Mesenchymal stem cell (in vitro differentiated cells and primary cell): ENCODE results near the gene JPH2.
A peak's percentile ranks its signal among the peaks of the same experiment; 100 is the strongest.

Experiments used
- DNase-seq: peaks from one replicate; pipeline ENCODE4 v3.0.0-alpha.2; 2013
- H2AFZ ChIP-seq: one replicate; pipeline ENCODE4 v1.6.1; 2013; ENCODE audit warnings: low read depth, mild to moderate bottlenecking, control low read depth, inconsistent platforms, low read length, moderate library complexity
- H2AK5ac ChIP-seq: 2 replicates; pipeline ENCODE4 v1.6.1; 2013; ENCODE audit warnings: low read length, moderate library complexity, mild to moderate bottlenecking, inconsistent platforms; ENCODE audit not compliant: severe bottlenecking
- H2BK120ac ChIP-seq: one replicate; pipeline ENCODE4 v1.6.1; 2013; ENCODE audit warnings: low read depth, mild to moderate bottlenecking, inconsistent platforms, low read length, moderate library complexity
- H2BK12ac ChIP-seq, 2 experiments: one replicate each; pipeline ENCODE4 v1.6.1; 2013; ENCODE audit warnings: inconsistent platforms in 2 of 2, low read length in 2 of 2, mild to moderate bottlenecking in 2 of 2, moderate library complexity in 2 of 2, control low read depth in 1 of 2
- H2BK15ac ChIP-seq: one replicate; pipeline ENCODE4 v1.6.1; 2013; ENCODE audit warnings: mild to moderate bottlenecking, low read depth, inconsistent platforms; ENCODE audit not compliant: poor library complexity, severe bottlenecking
- H2BK5ac ChIP-seq: 2 replicates; pipeline ENCODE4 v1.6.1; 2013; ENCODE audit warnings: low read depth, mild to moderate bottlenecking, low read length, control low read depth, inconsistent platforms; ENCODE audit not compliant: poor library complexity, severe bottlenecking
- H3K14ac ChIP-seq, 2 experiments: one replicate each; pipeline ENCODE4 v1.6.1; 2013; ENCODE audit warnings: inconsistent platforms in 2 of 2, low read length in 2 of 2, control low read depth in 1 of 2, mild to moderate bottlenecking in 1 of 2, moderate library complexity in 1 of 2
- H3K18ac ChIP-seq, 2 experiments: one replicate each; pipeline ENCODE4 v1.6.1; 2013; ENCODE audit warnings: inconsistent platforms in 2 of 2, low read length in 2 of 2, control low read depth in 1 of 2, low read depth in 1 of 2, mild to moderate bottlenecking in 1 of 2
- H3K23ac ChIP-seq, 2 experiments: one replicate each; pipeline ENCODE4 v1.6.1; 2013; ENCODE audit warnings: inconsistent platforms in 2 of 2, low read length in 2 of 2, mild to moderate bottlenecking in 2 of 2, moderate library complexity in 2 of 2, control low read depth in 1 of 2
- H3K27ac ChIP-seq: 2 replicates; pipeline ENCODE4 v1.5.1; 2013; ENCODE audit warnings: mild to moderate bottlenecking, moderate library complexity, low read length, control low read depth, inconsistent platforms; ENCODE audit not compliant: poor library complexity, severe bottlenecking
- H3K27me3 ChIP-seq, 2 experiments: 2 replicates each; pipeline versions ENCODE4 v1.6.1 to v1.7.0; 2013; ENCODE audit warnings: low read length in 2 of 2, mild to moderate bottlenecking in 2 of 2, moderate library complexity in 2 of 2, control low read depth in 1 of 2, inconsistent platforms in 1 of 2; ENCODE audit not compliant: control insufficient read depth in 1 of 2, insufficient read depth in 1 of 2
- H3K36me3 ChIP-seq, 2 experiments: 2 replicates each; pipeline versions ENCODE4 v1.6.1 to v1.7.0; 2013; ENCODE audit warnings: low read length in 2 of 2, control low read depth in 1 of 2, inconsistent platforms in 1 of 2, low read depth in 1 of 2, mild to moderate bottlenecking in 1 of 2; ENCODE audit not compliant: insufficient read depth in 2 of 2, control insufficient read depth in 1 of 2
- H3K4ac ChIP-seq, 2 experiments: one replicate each; pipeline ENCODE4 v1.6.1; 2013; ENCODE audit warnings: inconsistent platforms in 2 of 2, low read length in 2 of 2, mild to moderate bottlenecking in 2 of 2, moderate library complexity in 2 of 2, control low read depth in 1 of 2, low read depth in 1 of 2
- H3K4me1 ChIP-seq: 2 replicates; pipeline ENCODE4 v1.6.1; 2013; ENCODE audit warnings: low read depth, low read length, control low read depth; ENCODE audit not compliant: control insufficient read depth, insufficient read depth
- H3K4me2 ChIP-seq: 2 replicates; pipeline ENCODE4 v1.6.1; 2013; ENCODE audit warnings: low read length, mild to moderate bottlenecking, inconsistent platforms; ENCODE audit not compliant: poor library complexity, severe bottlenecking
- H3K4me3 ChIP-seq, 2 experiments: 2 replicates each; pipeline versions ENCODE4 v1.5.1 to v1.7.0; 2013; ENCODE audit warnings: low read length in 2 of 2, mild to moderate bottlenecking in 2 of 2, control low read depth in 1 of 2, low read depth in 1 of 2; ENCODE audit not compliant: insufficient read depth in 1 of 2
- H3K79me1 ChIP-seq: replicated peaks from 2 replicates; pipeline ENCODE4 v1.6.1; 2013; ENCODE audit warnings: mild to moderate bottlenecking, control low read depth, low read length, inconsistent platforms; ENCODE audit not compliant: poor library complexity, severe bottlenecking
- H3K9ac ChIP-seq: 2 replicates; pipeline ENCODE4 v1.7.0; 2013; ENCODE audit warnings: mild to moderate bottlenecking, low read length, moderate library complexity
- H3K9me3 ChIP-seq: 2 replicates; pipeline ENCODE4 v1.7.0; 2013; ENCODE audit warnings: mild to moderate bottlenecking, low read length; ENCODE audit not compliant: control insufficient read depth
- H4K8ac ChIP-seq: one replicate; pipeline ENCODE4 v1.6.1; 2013; ENCODE audit warnings: inconsistent platforms, mild to moderate bottlenecking, low read length, moderate library complexity
- H4K91ac ChIP-seq: one replicate; pipeline ENCODE4 v1.6.1; 2013; ENCODE audit warnings: mild to moderate bottlenecking, low read length, inconsistent platforms
- WGBS: methylation state at CpG from one replicate; pipeline ENCODE4 v1.1.7; 2013; ENCODE audit warnings: mixed read lengths; 5-methylcytosine and 5-hydroxymethylcytosine counted together

JPH2 gene

GRCh38 chr20:44210406-44211176, 23.6 kb upstream of the JPH2 start, which contains the start of gene OSER1:
OSER1 (minus strand) TSS chr20:44210771; CDS start chr20:44206957, 3,814 bp downstream.
- H3K18ac ChIP-seq: peak within 1 kb of the TSS; percentile 72 to 89
- peak within 1 kb of the TSS; percentile 93 for H3K4me2 ChIP-seq
- H2BK12ac ChIP-seq: no peak within 1 kb of the TSS
- peaks cover 8% of the 10 kb centered on the region for H3K79me1 ChIP-seq
- H3K14ac ChIP-seq: peak within 1 kb of the TSS in 1 of 2 experiments; percentile 35
- WGBS: 1% methylated on average over 71 of the region's 79 CpGs
- peak within 1 kb of the TSS; percentile 97 to 99 for H3K4me3 ChIP-seq
- H4K8ac ChIP-seq: peak within 1 kb of the TSS; percentile 87
- peaks cover 4% of the 10 kb centered on the region for H3K4me1 ChIP-seq
- H4K91ac ChIP-seq: peak within 1 kb of the TSS; percentile 74
- no peak within 1 kb of the TSS for H2AK5ac ChIP-seq
- H2AFZ ChIP-seq: peak within 1 kb of the TSS; percentile 86
- H3K4ac ChIP-seq: peak within 1 kb of the TSS in 1 of 2 experiments; percentile 78
- H2BK120ac ChIP-seq: peak within 1 kb of the TSS; percentile 84
- no peaks in the 10 kb centered on the region for H3K27me3 ChIP-seq
- peak within 1 kb of the TSS; percentile 14 to 83 for H3K23ac ChIP-seq
- no peaks in the 10 kb centered on the region for H3K9me3 ChIP-seq
- DNase-seq: peak; percentile 96
- peak within 1 kb of the TSS; percentile 37 for H2BK5ac ChIP-seq
- H2BK15ac ChIP-seq: peak within 1 kb of the TSS; percentile 77
- H3K27ac ChIP-seq: peak within 1 kb of the TSS; percentile 82
- peaks cover 2 to 10% of the 10 kb centered on the region in 2 experiments for H3K36me3 ChIP-seq
- H3K9ac ChIP-seq: peak within 1 kb of the TSS; percentile 98

GRCh38 chr20:44209686-44210405, 22.9 kb upstream of the JPH2 start:
- H3K36me3 ChIP-seq: peaks cover 4 to 17% of the 10 kb centered on the region in 2 experiments
- peaks cover 11% of the 10 kb centered on the region for H3K79me1 ChIP-seq
- H3K23ac ChIP-seq: peak overlapping the region in 1 of 2 experiments; percentile 83
- no peak overlapping the region for H2BK5ac ChIP-seq
- H3K4ac ChIP-seq: peak overlapping the region in 1 of 2 experiments; percentile 78
- H2AK5ac ChIP-seq: no peak overlapping the region
- no peaks in the 10 kb centered on the region for H3K27me3 ChIP-seq
- peak overlapping the region in 1 of 2 experiments; percentile 35 for H3K14ac ChIP-seq
- H3K4me1 ChIP-seq: peaks cover 5% of the 10 kb centered on the region
- peak overlapping the region; percentile 98 for H3K9ac ChIP-seq
- H3K18ac ChIP-seq: peak overlapping the region; percentile 67 to 72
- under 1% methylated on average over 31 of the region's 31 CpGs for WGBS
- peak overlapping the region; percentile 63 for H3K27ac ChIP-seq
- H2BK120ac ChIP-seq: no peak overlapping the region
- H2AFZ ChIP-seq: no peak overlapping the region
- DNase-seq: peak; percentile 64
- H3K9me3 ChIP-seq: no peaks in the 10 kb centered on the region
- peak overlapping the region; percentile 67 for H3K4me2 ChIP-seq
- H2BK12ac ChIP-seq: no peak overlapping the region
- H4K91ac ChIP-seq: no peak overlapping the region
- peak overlapping the region; percentile 77 for H2BK15ac ChIP-seq
- peak overlapping the region; percentile 97 to 99 for H3K4me3 ChIP-seq
- peak overlapping the region; percentile 87 for H4K8ac ChIP-seq

- H2AFZ ChIP-seq: no peak overlapping the region
- H2BK120ac ChIP-seq: no peak overlapping the region
- no peaks in the 10 kb centered on the region for H3K27me3 ChIP-seq
- H3K4me2 ChIP-seq: peak overlapping the region; percentile 57
- no peak overlapping the region for H2BK5ac ChIP-seq
- 57% methylated on average over 7 of the region's 7 CpGs for WGBS
- H4K8ac ChIP-seq: no peak overlapping the region
- no peak overlapping the region for H3K14ac ChIP-seq
- H2BK15ac ChIP-seq: no peak overlapping the region
- peaks cover 9% of the 10 kb centered on the region for H3K4me1 ChIP-seq
- peak overlapping the region in 1 of 2 experiments; percentile 99 for H3K4me3 ChIP-seq
- no peak overlapping the region for H2AK5ac ChIP-seq
- peak; percentile 58 for DNase-seq
- H4K91ac ChIP-seq: no peak overlapping the region
- H3K4ac ChIP-seq: no peak overlapping the region
- peaks cover 10% of the 10 kb centered on the region for H3K79me1 ChIP-seq
- no peak overlapping the region for H3K27ac ChIP-seq
- H3K9me3 ChIP-seq: no peaks in the 10 kb centered on the region
- no peak overlapping the region for H2BK12ac ChIP-seq
- peak overlapping the region; percentile 98 for H3K9ac ChIP-seq
- H3K18ac ChIP-seq: no peak overlapping the region
- H3K36me3 ChIP-seq: peaks cover 10 to 21% of the 10 kb centered on the region in 2 experiments
- H3K23ac ChIP-seq: no peak overlapping the region
These were observed 21.8 kb upstream of the JPH2 start for GRCh38 chr20:44208770-44209169.

- no peak overlapping the region for H2BK120ac ChIP-seq
- H4K91ac ChIP-seq: no peak overlapping the region
- peaks cover 10% of the 10 kb centered on the region for H3K79me1 ChIP-seq
- no peak overlapping the region for H2BK5ac ChIP-seq
- no peak overlapping the region for H3K4ac ChIP-seq
- H2AFZ ChIP-seq: no peak overlapping the region
- no peak for DNase-seq
- H3K4me3 ChIP-seq: peak overlapping the region in 1 of 2 experiments; percentile 99
- H3K14ac ChIP-seq: no peak overlapping the region
- peaks cover 9% of the 10 kb centered on the region for H3K4me1 ChIP-seq
- H3K9ac ChIP-seq: peak overlapping the region; percentile 98
- no peak overlapping the region for H3K18ac ChIP-seq
- no peak overlapping the region for H3K27ac ChIP-seq
- H2AK5ac ChIP-seq: no peak overlapping the region
- H2BK15ac ChIP-seq: no peak overlapping the region
- no peaks in the 10 kb centered on the region for H3K9me3 ChIP-seq
- H3K36me3 ChIP-seq: peaks cover 10 to 22% of the 10 kb centered on the region in 2 experiments
- H3K23ac ChIP-seq: no peak overlapping the region
- WGBS: 99% methylated on average over 4 of the region's 7 CpGs
- no peak overlapping the region for H2BK12ac ChIP-seq
- H4K8ac ChIP-seq: no peak overlapping the region
- H3K27me3 ChIP-seq: no peaks in the 10 kb centered on the region
- H3K4me2 ChIP-seq: no peak overlapping the region
These were observed 21.2 kb upstream of the JPH2 start for GRCh38 chr20:44208165-44208564.
